ENCODE results near the gene C4orf36.

Gene C4orf36

GRCh38 chr4:86927843-86928395 is 35.7 kb upstream of the C4orf36 start:
- peak overlapping the region; percentile 24 for H3K9ac ChIP-seq (ENCODE audit: low read length)
- peak; percentile 97 for DNase-seq (ENCODE audit: low read depth)

GRCh38 chr4:86926435-86927086 is 34.3 kb upstream of the C4orf36 start:
- peaks cover 19% of the 10 kb centered on the region for H3K36me3 ChIP-seq (ENCODE audit: control insufficient read depth, insufficient read depth, low read length, severe bottlenecking)
- no peaks in the 10 kb centered on the region for H3K27me3 ChIP-seq (replicated peaks; ENCODE audit: control insufficient read depth, insufficient read depth, low read length)
- H3K4me1 ChIP-seq (ENCODE audit: control insufficient read depth, insufficient read depth, low read length): peaks cover 48% of the 10 kb centered on the region
- no peak overlapping the region for H3K4me3 ChIP-seq (ENCODE audit: low read length)
- H3K9me3 ChIP-seq (ENCODE audit: control insufficient read depth, low read length): no peaks in the 10 kb centered on the region
- no peak for DNase-seq (ENCODE audit: low read depth)
- no peak overlapping the region for H3K9ac ChIP-seq (ENCODE audit: low read length)

More at GRCh38 chr4:86927843-86928395, 35.7 kb upstream of the C4orf36 start:
- peaks cover 19% of the 10 kb centered on the region for H3K36me3 ChIP-seq (ENCODE audit: control insufficient read depth, insufficient read depth, low read length, severe bottlenecking)
- H3K9me3 ChIP-seq (ENCODE audit: control insufficient read depth, low read length): no peaks in the 10 kb centered on the region
- H3K4me3 ChIP-seq (ENCODE audit: low read length): no peak overlapping the region
- H3K27me3 ChIP-seq (replicated peaks; ENCODE audit: control insufficient read depth, insufficient read depth, low read length): no peaks in the 10 kb centered on the region
- peaks cover 41% of the 10 kb centered on the region for H3K4me1 ChIP-seq (ENCODE audit: control insufficient read depth, insufficient read depth, low read length)

- H3K4me1 ChIP-seq (ENCODE audit: control insufficient read depth, insufficient read depth, low read length): peaks cover 64% of the 10 kb centered on the region
- peaks cover 1% of the 10 kb centered on the region for H3K36me3 ChIP-seq (ENCODE audit: control insufficient read depth, insufficient read depth, low read length, severe bottlenecking)
- peak overlapping the region; percentile 50 for H3K9ac ChIP-seq (ENCODE audit: low read length)
- H3K9me3 ChIP-seq (ENCODE audit: control insufficient read depth, low read length): no peaks in the 10 kb centered on the region
- H3K27me3 ChIP-seq (replicated peaks; ENCODE audit: control insufficient read depth, insufficient read depth, low read length): no peaks in the 10 kb centered on the region
- peak; percentile 42 for DNase-seq (ENCODE audit: low read depth)
- no peak overlapping the region for H3K4me3 ChIP-seq (ENCODE audit: low read length)
Observed at GRCh38 chr4:86924811-86925210, 32.6 kb upstream of the C4orf36 start.

- Histone ChIP-seq H3K9ac (ENCODE audit: low read length) (peak overlapping the region; percentile 85), H3K4me3 (ENCODE audit: low read length) (peak overlapping the region; percentile 39), H3K36me3 (ENCODE audit: control insufficient read depth, insufficient read depth, low read length, severe bottlenecking) (no peaks in the 10 kb centered on the region), H3K9me3 (ENCODE audit: control insufficient read depth, low read length) (no peaks in the 10 kb centered on the region), H3K27me3 (replicated peaks; ENCODE audit: control insufficient read depth, insufficient read depth, low read length) (no peaks in the 10 kb centered on the region), H3K4me1 (ENCODE audit: control insufficient read depth, insufficient read depth, low read length) (peaks cover 65% of the 10 kb centered on the region)
- DNase-seq (ENCODE audit: low read depth): peak; percentile 92
Observed at GRCh38 chr4:86921608-86922252, 29.5 kb upstream of the C4orf36 start.

GRCh38 chr4:86919561-86920223 is 27.5 kb upstream of the C4orf36 start:
- DNase-seq (ENCODE audit: low read depth): no peak
- H3K9ac ChIP-seq (ENCODE audit: low read length): peak overlapping the region; percentile 63
- H3K36me3 ChIP-seq (ENCODE audit: control insufficient read depth, insufficient read depth, low read length, severe bottlenecking): no peaks in the 10 kb centered on the region
- peaks cover 54% of the 10 kb centered on the region for H3K4me1 ChIP-seq (ENCODE audit: control insufficient read depth, insufficient read depth, low read length)
- H3K9me3 ChIP-seq (ENCODE audit: control insufficient read depth, low read length): no peaks in the 10 kb centered on the region
- H3K4me3 ChIP-seq (ENCODE audit: low read length): no peak overlapping the region
- no peaks in the 10 kb centered on the region for H3K27me3 ChIP-seq (replicated peaks; ENCODE audit: control insufficient read depth, insufficient read depth, low read length)

- peak; percentile 42 for DNase-seq (ENCODE audit: low read depth)
- H3K9ac ChIP-seq (ENCODE audit: low read length): peak overlapping the region; percentile 63
- no peaks in the 10 kb centered on the region for H3K27me3 ChIP-seq (replicated peaks; ENCODE audit: control insufficient read depth, insufficient read depth, low read length)
- H3K9me3 ChIP-seq (ENCODE audit: control insufficient read depth, low read length): no peaks in the 10 kb centered on the region
- no peak overlapping the region for H3K4me3 ChIP-seq (ENCODE audit: low read length)
- H3K36me3 ChIP-seq (ENCODE audit: control insufficient read depth, insufficient read depth, low read length, severe bottlenecking): no peaks in the 10 kb centered on the region
- peaks cover 47% of the 10 kb centered on the region for H3K4me1 ChIP-seq (ENCODE audit: control insufficient read depth, insufficient read depth, low read length)
Observed at GRCh38 chr4:86918539-86919072, 26.4 kb upstream of the C4orf36 start.

- Histone ChIP-seq H3K4me3 (ENCODE audit: low read length) (no peak overlapping the region), H3K27me3 (replicated peaks; ENCODE audit: control insufficient read depth, insufficient read depth, low read length) (no peaks in the 10 kb centered on the region), H3K36me3 (ENCODE audit: control insufficient read depth, insufficient read depth, low read length, severe bottlenecking) (no peaks in the 10 kb centered on the region), H3K9ac (ENCODE audit: low read length) (no peak overlapping the region), H3K9me3 (ENCODE audit: control insufficient read depth, low read length) (no peaks in the 10 kb centered on the region), H3K4me1 (ENCODE audit: control insufficient read depth, insufficient read depth, low read length) (peaks cover 47% of the 10 kb centered on the region)
- DNase-seq (ENCODE audit: low read depth): no peak
Observed at GRCh38 chr4:86917212-86918039, 25.2 kb upstream of the C4orf36 start.

GRCh38 chr4:86916392-86916791 is 24.2 kb upstream of the C4orf36 start:
- H3K9ac ChIP-seq (ENCODE audit: low read length): no peak overlapping the region
- no peak for DNase-seq (ENCODE audit: low read depth)

GRCh38 chr4:86910820-86911684 is 18.8 kb upstream of the C4orf36 start:
- no peak overlapping the region for H3K9ac ChIP-seq (ENCODE audit: low read length)
- no peaks in the 10 kb centered on the region for H3K36me3 ChIP-seq (ENCODE audit: control insufficient read depth, insufficient read depth, low read length, severe bottlenecking)

More at GRCh38 chr4:86916392-86916791, 24.2 kb upstream of the C4orf36 start:
- H3K4me1 ChIP-seq (ENCODE audit: control insufficient read depth, insufficient read depth, low read length): peaks cover 39% of the 10 kb centered on the region
- H3K9me3 ChIP-seq (ENCODE audit: control insufficient read depth, low read length): no peaks in the 10 kb centered on the region
- H3K36me3 ChIP-seq (ENCODE audit: control insufficient read depth, insufficient read depth, low read length, severe bottlenecking): no peaks in the 10 kb centered on the region
- H3K4me3 ChIP-seq (ENCODE audit: low read length): no peak overlapping the region
- H3K27me3 ChIP-seq (replicated peaks; ENCODE audit: control insufficient read depth, insufficient read depth, low read length): no peaks in the 10 kb centered on the region

GRCh38 chr4:86910369-86910768 is 18.1 kb upstream of the C4orf36 start:
- no peaks in the 10 kb centered on the region for H3K9me3 ChIP-seq (ENCODE audit: control insufficient read depth, low read length)
- H3K36me3 ChIP-seq (ENCODE audit: control insufficient read depth, insufficient read depth, low read length, severe bottlenecking): no peaks in the 10 kb centered on the region
- no peak for DNase-seq (ENCODE audit: low read depth)
- no peak overlapping the region for H3K9ac ChIP-seq (ENCODE audit: low read length)
- peaks cover 20% of the 10 kb centered on the region for H3K4me1 ChIP-seq (ENCODE audit: control insufficient read depth, insufficient read depth, low read length)
- no peak overlapping the region for H3K4me3 ChIP-seq (ENCODE audit: low read length)
- no peaks in the 10 kb centered on the region for H3K27me3 ChIP-seq (replicated peaks; ENCODE audit: control insufficient read depth, insufficient read depth, low read length)

More at GRCh38 chr4:86910820-86911684, 18.8 kb upstream of the C4orf36 start:
- Histone ChIP-seq H3K4me3 (ENCODE audit: low read length) (no peak overlapping the region), H3K9me3 (ENCODE audit: control insufficient read depth, low read length) (no peaks in the 10 kb centered on the region), H3K27me3 (replicated peaks; ENCODE audit: control insufficient read depth, insufficient read depth, low read length) (no peaks in the 10 kb centered on the region), H3K4me1 (ENCODE audit: control insufficient read depth, insufficient read depth, low read length) (peaks cover 22% of the 10 kb centered on the region)
- peak; percentile 53 for DNase-seq (ENCODE audit: low read depth)

All from adipocyte (in vitro differentiated cells).